ENCODE results near the gene PLIN3. TPM values are rescaled to one million over a fixed set of nuclear protein-coding genes. Genes with fewer than 3 reads are reported as not detected.
"Not testable (repeated sequence)": the region's sequence is repeated elsewhere in the genome, so short reads cannot be mapped to it uniquely, and the experiment has no call there.

PLIN3 gene
- total and polyA plus RNA-seq, 5 donors from 2014 or later = 26.5 to 35.6 (median 31.2) TPM

DNA sequence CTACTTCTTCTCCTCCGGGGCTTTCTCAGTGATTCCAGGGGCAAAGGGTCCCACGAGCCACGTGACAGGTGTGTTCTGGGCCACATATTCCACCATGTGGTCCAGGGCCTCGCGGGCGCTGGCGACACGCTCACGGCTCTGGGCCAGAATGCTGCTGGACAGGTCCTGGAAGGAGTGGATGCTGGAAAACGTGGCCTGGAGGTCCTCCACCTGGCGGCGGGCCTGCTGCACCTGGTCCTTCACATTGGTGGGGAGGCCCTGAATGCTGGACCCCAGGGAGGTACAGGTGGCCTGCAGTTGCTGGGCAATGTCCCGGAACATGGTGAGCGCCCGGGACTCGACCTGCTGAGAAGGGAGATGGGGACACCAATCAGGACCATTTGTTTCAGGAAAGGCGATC, 28.3 kb downstream of the PLIN3 start:
- H3K36me3 ChIP-seq (ENCODE audit: control insufficient read depth, insufficient read depth, low read length) = peaks cover 8% of the 10 kb centered on the region
- Mint-ChIP-seq H3K4me1 (peaks cover 2 to 14% (median 11%) of the 10 kb centered on the region in 4 donors), H3K36me3 (peaks cover 21% of the 10 kb centered on the region), H3K27me3 (no peaks in the 10 kb centered on the region), H3K4me3 (no peak overlapping the region), H3K27ac (no peak overlapping the region), H3K9me3 (no peaks in the 10 kb centered on the region)
- ATAC-seq (ENCODE audit: low read depth in 2 of 2) (no peak), DNase-seq (no peak)
- no peak overlapping the region for H3K4me3 ChIP-seq (ENCODE audit: low read depth, low read length)
- no peaks in the 10 kb centered on the region for H3K27me3 ChIP-seq (ENCODE audit: control insufficient read depth, insufficient read depth, low read length)
- no peaks in the 10 kb centered on the region for H3K9me3 ChIP-seq (ENCODE audit: control insufficient read depth in 2 of 2, low read length in 2 of 2)
- H3K4me1 ChIP-seq (ENCODE audit: control insufficient read depth, insufficient read depth, low read length, poor library complexity, severe bottlenecking) = peaks cover 12% of the 10 kb centered on the region
- no peak overlapping the region for H3K27ac ChIP-seq (ENCODE audit: insufficient read depth, low read length, poor library complexity, severe bottlenecking)

DNA sequence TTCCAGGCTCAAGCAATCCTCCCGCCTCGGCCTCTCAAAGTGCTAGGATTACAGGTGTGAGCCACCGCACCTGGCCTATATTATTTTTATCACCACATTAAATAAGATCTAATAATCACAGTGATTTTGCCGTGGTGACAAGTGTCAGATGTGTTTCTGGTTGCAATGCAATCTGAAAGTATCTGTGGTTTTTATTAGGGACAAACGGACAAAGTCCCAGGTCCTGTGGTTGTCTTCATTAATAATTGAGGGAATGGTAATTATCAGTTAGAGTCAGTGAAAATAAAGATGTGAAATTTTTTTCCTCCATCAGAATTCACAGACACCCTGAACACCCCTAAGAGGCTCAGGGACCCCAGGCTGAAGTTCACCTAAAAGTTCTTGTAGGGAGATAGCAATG, 34.7 kb downstream of the PLIN3 start:
- Mint-ChIP-seq H3K36me3 (peaks cover 4% of the 10 kb centered on the region), H3K27me3 (no peaks in the 10 kb centered on the region), H3K4me3 (peak overlapping the region; percentile 71 to 94 (median 82)), H3K9me3 (no peaks in the 10 kb centered on the region), H3K27ac (peak overlapping the region in 2 of 3 donors; percentile 75 to 82), H3K4me1 (peaks cover 0 to 33% (median 17%) of the 10 kb centered on the region in 4 donors)
- no peaks in the 10 kb centered on the region for H3K27me3 ChIP-seq (ENCODE audit: control insufficient read depth, insufficient read depth, low read length)
- no peak overlapping the region for H3K27ac ChIP-seq (ENCODE audit: insufficient read depth, low read length, poor library complexity, severe bottlenecking)
- H3K4me1 ChIP-seq (ENCODE audit: control insufficient read depth, insufficient read depth, low read length, poor library complexity, severe bottlenecking) = peaks cover 27% of the 10 kb centered on the region
- no peak overlapping the region for H3K4me3 ChIP-seq (ENCODE audit: low read depth, low read length)
- DNase-seq = no peak
- H3K9me3 ChIP-seq (ENCODE audit: control insufficient read depth in 2 of 2, low read length in 2 of 2) = no peaks in the 10 kb centered on the region
- peaks cover under 1% of the 10 kb centered on the region for H3K36me3 ChIP-seq (ENCODE audit: control insufficient read depth, insufficient read depth, low read length)
- ATAC-seq (ENCODE audit: low read depth in 2 of 2) = no peak

DNA sequence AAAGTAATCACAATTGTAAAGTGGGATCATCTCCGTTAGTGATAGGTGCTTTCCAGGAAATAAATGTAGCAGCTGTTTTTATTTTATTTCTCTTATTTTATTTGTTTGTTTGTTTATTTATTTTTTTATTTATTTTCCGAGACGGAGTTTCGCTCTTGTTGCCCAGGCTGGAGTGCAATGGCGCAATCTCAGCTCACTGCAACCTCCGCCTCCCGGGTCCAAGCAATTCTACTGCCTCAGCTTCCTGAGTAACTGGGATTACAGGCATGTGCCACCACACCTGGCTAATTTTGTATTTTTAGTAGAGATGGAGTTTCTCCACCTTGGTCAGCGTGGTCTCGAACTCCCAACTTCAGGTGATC, 35.5 kb downstream of the PLIN3 start:
- ATAC-seq (ENCODE audit: low read depth in 2 of 2); H3K9me3 Mint-ChIP-seq; H3K27me3 Mint-ChIP-seq; DNase-seq; H3K27me3 ChIP-seq (ENCODE audit: control insufficient read depth, insufficient read depth, low read length); H3K9me3 ChIP-seq (ENCODE audit: control insufficient read depth in 2 of 2, low read length in 2 of 2); H3K36me3 Mint-ChIP-seq; H3K36me3 ChIP-seq (ENCODE audit: control insufficient read depth, insufficient read depth, low read length): not testable (repeated sequence)
- Mint-ChIP-seq H3K27ac (peak overlapping the region; percentile 60 to 93 (median 90)), H3K4me1 (peaks cover 0 to 34% (median 17%) of the 10 kb centered on the region in 4 donors), H3K4me3 (peak overlapping the region; percentile 90 to 94 (median 93))
- peak overlapping the region; percentile 90 for H3K27ac ChIP-seq (ENCODE audit: insufficient read depth, low read length, poor library complexity, severe bottlenecking)
- peaks cover 27% of the 10 kb centered on the region for H3K4me1 ChIP-seq (ENCODE audit: control insufficient read depth, insufficient read depth, low read length, poor library complexity, severe bottlenecking)
- peak overlapping the region; percentile 65 for H3K4me3 ChIP-seq (ENCODE audit: low read depth, low read length)

DNA sequence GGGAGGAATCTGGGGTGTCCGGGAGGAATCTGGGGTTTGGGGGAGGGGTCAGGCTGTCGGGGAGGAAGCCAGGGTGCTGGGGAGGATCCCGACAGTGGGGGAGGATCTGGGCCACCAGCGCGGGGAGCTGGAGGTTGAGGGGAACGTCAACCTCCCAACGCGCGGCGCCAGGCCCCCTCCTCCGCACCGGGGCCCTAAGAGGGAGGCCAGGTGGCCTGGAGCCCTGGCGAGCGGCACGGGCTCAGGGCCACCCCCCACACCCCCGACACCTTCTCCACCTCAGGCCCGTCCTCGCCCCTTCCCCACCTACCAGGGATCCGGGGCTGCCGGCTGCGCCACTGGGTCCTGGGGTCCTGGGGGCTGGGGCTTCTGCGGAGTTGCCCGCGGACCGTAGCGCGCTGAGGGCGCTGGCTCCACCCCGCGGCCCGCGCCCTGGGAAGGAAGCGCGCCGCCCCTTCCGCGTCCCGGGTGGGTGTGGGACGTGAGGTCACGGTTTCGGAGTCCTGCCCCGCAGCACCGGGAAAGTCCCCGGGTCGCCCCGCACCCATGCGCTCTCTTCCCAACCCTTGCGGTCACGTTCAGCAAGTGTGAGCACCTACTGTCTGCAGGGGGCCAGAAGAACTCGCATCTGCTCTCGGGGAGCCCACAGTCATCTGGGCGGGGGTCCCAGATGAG, 36.0 kb downstream of the PLIN3 start, which contains the start of gene TICAM1:
TSS of gene TICAM1 (minus strand) at position 409 of the 675 bp plus-strand sequence. CDS start 13,335 bp downstream, outside the sequence.
- Histone ChIP-seq H3K9me3 (ENCODE audit: control insufficient read depth in 2 of 2, low read length in 2 of 2) (no peaks in the 10 kb centered on the region), H3K4me1 (ENCODE audit: control insufficient read depth, insufficient read depth, low read length, poor library complexity, severe bottlenecking) (peaks cover 27% of the 10 kb centered on the region), H3K27me3 (ENCODE audit: control insufficient read depth, insufficient read depth, low read length) (no peaks in the 10 kb centered on the region), H3K27ac (ENCODE audit: insufficient read depth, low read length, poor library complexity, severe bottlenecking) (peak within 1 kb of the TSS; percentile 90), H3K36me3 (ENCODE audit: control insufficient read depth, insufficient read depth, low read length) (no peaks in the 10 kb centered on the region), H3K4me3 (ENCODE audit: low read depth, low read length) (peak within 1 kb of the TSS; percentile 88)
- H3K9me3 Mint-ChIP-seq = no peaks in the 10 kb centered on the region
- peak; percentile 74 to 84 (median 77) for DNase-seq
- no peaks in the 10 kb centered on the region for H3K36me3 Mint-ChIP-seq
- peak within 1 kb of the TSS; percentile 92 to 94 (median 94) for H3K4me3 Mint-ChIP-seq
- peak; percentile 84 to 86 for ATAC-seq (ENCODE audit: low read depth in 2 of 2)
- peak within 1 kb of the TSS; percentile 90 to 93 (median 93) for H3K27ac Mint-ChIP-seq
- peaks cover 0 to 34% (median 17%) of the 10 kb centered on the region in 4 donors for H3K4me1 Mint-ChIP-seq
- no peaks in the 10 kb centered on the region for H3K27me3 Mint-ChIP-seq

DNA sequence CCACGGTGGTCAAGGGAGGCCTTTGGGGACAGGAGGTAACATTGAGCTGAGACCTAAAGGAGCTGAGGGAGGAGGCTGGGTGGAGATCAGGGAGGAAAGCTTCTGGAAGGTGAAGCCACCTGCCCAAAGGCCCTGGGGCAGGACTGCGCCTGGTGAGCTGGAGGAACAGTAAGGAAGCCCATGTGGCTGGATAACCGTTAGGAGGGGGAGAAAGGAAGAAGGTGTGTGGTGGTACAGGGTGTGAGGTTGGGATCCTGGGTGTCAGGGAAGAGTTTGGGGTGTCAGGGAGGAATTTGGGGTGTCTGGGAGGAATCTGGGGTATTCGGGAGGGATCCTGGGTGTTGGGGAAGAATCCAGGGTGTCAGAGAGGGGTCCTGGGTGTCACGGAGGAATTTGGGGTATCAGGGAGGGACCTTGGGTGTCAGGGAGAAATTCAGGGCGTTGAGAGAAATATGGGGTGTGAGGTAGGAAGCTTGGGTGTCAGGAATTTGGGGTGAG, 36.6 kb downstream of the PLIN3 start:
- Mint-ChIP-seq H3K4me1 (peaks cover 0 to 34% (median 17%) of the 10 kb centered on the region in 4 donors), H3K36me3 (no peaks in the 10 kb centered on the region), H3K4me3 (peak overlapping the region; percentile 92 to 94 (median 94)), H3K9me3 (no peaks in the 10 kb centered on the region), H3K27ac (peak overlapping the region; percentile 90 to 93 (median 93)), H3K27me3 (no peaks in the 10 kb centered on the region)
- H3K27me3 ChIP-seq (ENCODE audit: control insufficient read depth, insufficient read depth, low read length) = no peaks in the 10 kb centered on the region
- no peaks in the 10 kb centered on the region for H3K9me3 ChIP-seq (ENCODE audit: control insufficient read depth in 2 of 2, low read length in 2 of 2)
- ATAC-seq (ENCODE audit: low read depth in 2 of 2) (no peak), DNase-seq (no peak)
- peak overlapping the region; percentile 88 for H3K4me3 ChIP-seq (ENCODE audit: low read depth, low read length)
- peaks cover 27% of the 10 kb centered on the region for H3K4me1 ChIP-seq (ENCODE audit: control insufficient read depth, insufficient read depth, low read length, poor library complexity, severe bottlenecking)
- H3K36me3 ChIP-seq (ENCODE audit: control insufficient read depth, insufficient read depth, low read length) = no peaks in the 10 kb centered on the region
- H3K27ac ChIP-seq (ENCODE audit: insufficient read depth, low read length, poor library complexity, severe bottlenecking) = peak overlapping the region; percentile 90

DNA sequence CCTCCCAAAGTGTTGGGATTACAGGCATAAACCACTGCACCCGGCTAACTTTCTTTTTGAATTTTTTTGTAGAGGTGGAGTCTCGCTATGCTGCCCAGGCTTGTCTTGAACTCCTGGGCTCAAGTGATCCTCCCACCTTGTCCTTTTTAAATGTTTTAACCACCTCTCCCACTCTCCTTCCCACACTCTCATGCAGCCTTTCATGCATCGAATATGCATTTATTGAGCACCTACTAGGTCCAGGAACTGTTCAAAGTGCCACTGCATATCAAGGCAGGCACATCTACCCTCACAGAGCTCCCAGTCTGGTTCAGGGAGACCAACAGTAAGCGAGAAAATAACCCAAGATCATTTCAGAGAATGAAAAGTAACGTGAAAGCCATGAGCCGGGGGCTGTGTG, 37.1 kb downstream of the PLIN3 start:
- Histone ChIP-seq H3K4me1 (ENCODE audit: control insufficient read depth, insufficient read depth, low read length, poor library complexity, severe bottlenecking) (peaks cover 27% of the 10 kb centered on the region), H3K27ac (ENCODE audit: insufficient read depth, low read length, poor library complexity, severe bottlenecking) (peak overlapping the region; percentile 90), H3K4me3 (ENCODE audit: low read depth, low read length) (peak overlapping the region; percentile 88), H3K36me3 (ENCODE audit: control insufficient read depth, insufficient read depth, low read length) (no peaks in the 10 kb centered on the region), H3K9me3 (ENCODE audit: control insufficient read depth in 2 of 2, low read length in 2 of 2) (no peaks in the 10 kb centered on the region), H3K27me3 (ENCODE audit: control insufficient read depth, insufficient read depth, low read length) (no peaks in the 10 kb centered on the region)
- Mint-ChIP-seq H3K4me1 (peaks cover 0 to 34% (median 17%) of the 10 kb centered on the region in 4 donors), H3K4me3 (peak overlapping the region; percentile 92 to 94 (median 94)), H3K27ac (peak overlapping the region; percentile 90 to 93 (median 93)), H3K27me3 (no peaks in the 10 kb centered on the region), H3K9me3 (no peaks in the 10 kb centered on the region), H3K36me3 (no peaks in the 10 kb centered on the region)
- no peak for DNase-seq
- no peak for ATAC-seq (ENCODE audit: low read depth in 2 of 2)

DNA sequence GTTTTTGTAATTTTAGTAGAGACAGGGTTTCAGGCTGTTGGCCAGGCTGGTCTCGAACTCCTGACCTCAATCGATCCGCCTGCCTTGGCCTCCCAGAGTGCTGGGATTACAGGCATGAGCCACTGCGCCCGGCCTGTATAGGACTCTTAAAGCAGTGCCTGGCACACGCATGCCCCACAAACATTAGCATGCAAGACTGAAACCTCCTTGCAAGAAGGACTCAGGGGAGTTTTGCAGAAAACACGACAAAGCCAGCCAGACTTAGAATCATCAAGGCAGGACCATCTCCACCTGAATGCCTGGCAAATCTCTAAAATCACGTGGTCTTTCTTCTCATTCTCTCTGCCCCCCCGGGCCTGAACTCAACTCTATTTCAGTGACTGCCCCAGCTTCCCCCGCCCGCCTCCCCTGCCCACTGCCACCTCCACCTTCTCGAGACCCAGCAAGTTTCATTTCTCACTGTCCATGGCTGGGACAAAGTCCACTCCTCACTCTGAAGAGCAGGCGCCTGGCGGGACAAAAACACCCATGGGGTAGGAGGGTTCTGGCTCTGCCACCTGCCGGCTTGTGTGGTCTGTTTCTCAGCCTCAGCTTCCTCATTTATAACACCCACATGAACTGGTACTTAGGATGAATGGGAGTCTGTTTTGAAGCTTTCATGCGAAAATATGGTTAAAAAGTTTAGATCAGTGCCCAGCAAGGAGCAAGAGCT, 38.3 kb downstream of the PLIN3 start:
- peak overlapping the region; percentile 77 to 91 (median 83) for H3K27ac Mint-ChIP-seq
- no peaks in the 10 kb centered on the region for H3K36me3 Mint-ChIP-seq
- H3K27me3 ChIP-seq (ENCODE audit: control insufficient read depth, insufficient read depth, low read length) = no peaks in the 10 kb centered on the region
- peaks cover 27% of the 10 kb centered on the region for H3K4me1 ChIP-seq (ENCODE audit: control insufficient read depth, insufficient read depth, low read length, poor library complexity, severe bottlenecking)
- peak overlapping the region; percentile 66 to 86 (median 82) for H3K4me3 Mint-ChIP-seq
- H3K27me3 Mint-ChIP-seq = no peaks in the 10 kb centered on the region
- peaks cover 0 to 34% (median 17%) of the 10 kb centered on the region in 4 donors for H3K4me1 Mint-ChIP-seq
- ATAC-seq (ENCODE audit: low read depth in 2 of 2) = no peak
- peak in 1 of 3 donors; percentile 20 for DNase-seq
- no peaks in the 10 kb centered on the region for H3K36me3 ChIP-seq (ENCODE audit: control insufficient read depth, insufficient read depth, low read length)
- peak overlapping the region; percentile 10 for H3K4me3 ChIP-seq (ENCODE audit: low read depth, low read length)
- H3K9me3 ChIP-seq (ENCODE audit: control insufficient read depth in 2 of 2, low read length in 2 of 2) = no peaks in the 10 kb centered on the region
- H3K27ac ChIP-seq (ENCODE audit: insufficient read depth, low read length, poor library complexity, severe bottlenecking) = peak overlapping the region; percentile 60
- H3K9me3 Mint-ChIP-seq = no peaks in the 10 kb centered on the region

Data from CD4-positive, CD25-positive, alpha-beta regulatory T cell (primary cell).